Karpas-422 (cell line): ENCODE measurements around the gene DHH. TPM values are rescaled to one million over a fixed set of nuclear protein-coding genes. Genes with fewer than 3 reads are reported as not detected.
A peak's percentile ranks its signal among the peaks of the same experiment; 100 is the strongest.

ENCODE experiments used
- DNase-seq: peaks from one replicate; pipeline ENCODE4 v3.0.0-alpha.2; 2015
- H2AFZ ChIP-seq: fragments of 200-600 bp; sonication (generic); 2 replicates; pipeline ENCODE4 v1.6.1; 2014; ENCODE audit warnings: antibody characterized with exemption, low read length, mixed read lengths
- H3K27ac ChIP-seq: fragments of 200-600 bp; sonication (generic); 2 replicates; pipeline ENCODE4 v1.5.1; 2014; ENCODE audit warnings: mild to moderate bottlenecking, low read length, moderate library complexity
- H3K27me3 ChIP-seq: fragments of 200-600 bp; sonication (generic); 2 replicates; pipeline ENCODE4 v1.6.1; 2014; ENCODE audit warnings: low read length, mixed read lengths
- H3K36me3 ChIP-seq: fragments of 200-600 bp; sonication (generic); 2 replicates; pipeline ENCODE4 v1.6.1; 2014; ENCODE audit warnings: low read length, mixed read lengths; ENCODE audit not compliant: insufficient read depth
- H3K4me1 ChIP-seq: fragments of 200-600 bp; sonication (generic); 2 replicates; pipeline ENCODE4 v1.6.1; 2014; ENCODE audit warnings: mild to moderate bottlenecking, low read length, mixed read lengths
- H3K4me2 ChIP-seq: fragments of 200-600 bp; sonication (generic); 2 replicates; pipeline ENCODE4 v1.6.1; 2014; ENCODE audit warnings: low read length, low read depth, mild to moderate bottlenecking; ENCODE audit not compliant: poor library complexity, severe bottlenecking
- H3K4me3 ChIP-seq: fragments of 200-600 bp; sonication (generic); 2 replicates; pipeline ENCODE4 v1.5.1; 2014; ENCODE audit warnings: mild to moderate bottlenecking, antibody characterized with exemption, low read length, mixed read lengths
- H3K79me2 ChIP-seq: fragments of 200-600 bp; sonication (generic); 2 replicates; pipeline ENCODE4 v1.6.1; 2014; ENCODE audit warnings: mild to moderate bottlenecking, low read length, mixed read lengths
- H3K9ac ChIP-seq: fragments of 200-600 bp; sonication (generic); 2 replicates; pipeline ENCODE4 v1.6.0; 2014; ENCODE audit warnings: low read length
- H3K9me2 ChIP-seq: fragments of 200-600 bp; sonication (generic), shearing (Covaris generic); replicated peaks from 2 replicates; pipeline ENCODE4 v1.6.0; 2014; ENCODE audit warnings: mild to moderate bottlenecking, low read length, moderate library complexity; ENCODE audit not compliant: insufficient read depth
- H3K9me3 ChIP-seq: fragments of 300-700, 200-600 bp; sonication (generic); 2 replicates; pipeline ENCODE4 v1.6.1; 2014; ENCODE audit warnings: low read length, mixed read lengths
- H4K20me1 ChIP-seq: fragments of 200-600 bp; sonication (generic); 2 replicates; pipeline ENCODE4 v1.6.1; 2014; ENCODE audit warnings: mild to moderate bottlenecking, antibody characterized with exemption, low read length, low read depth; ENCODE audit not compliant: insufficient read depth
- total RNA-seq: library from RNA; depleted of rRNA; stranded (reverse); fragments of >200 nt; shearing (Covaris generic); gene quantifications from 2 replicates; pipeline ENCODE4 v1.2.3, GENCODE V29; 2014; ENCODE audit warnings: low replicate concordance

The DHH gene
- total RNA-seq, 1 experiment from 2014 or later = 0.26 TPM

- Histone ChIP-seq H3K4me3 (no peak overlapping the region), H3K79me2 (peaks cover 13% of the 10 kb centered on the region), H3K4me1 (no peaks in the 10 kb centered on the region), H3K4me2 (no peak overlapping the region), H2AFZ (no peak overlapping the region), H3K27me3 (no peaks in the 10 kb centered on the region), H3K27ac (no peak overlapping the region), H3K9me3 (no peaks in the 10 kb centered on the region), H3K9me2 (no peaks in the 10 kb centered on the region), H4K20me1 (peaks cover 7% of the 10 kb centered on the region; the same call in 1 of the 2 replicates), H3K36me3 (peaks cover 42% of the 10 kb centered on the region; the same call in 1 of the 2 replicates), H3K9ac (no peak overlapping the region)
- DNase-seq = no peak
Measured at GRCh38 chr12:49048953-49049352, 45.6 kb downstream of the DHH start.

GRCh38 chr12:49046129-49046895 lies 48.3 kb downstream of the DHH start:
- H3K36me3 ChIP-seq = peaks cover 56% of the 10 kb centered on the region
- no peak overlapping the region for H3K9ac ChIP-seq
- no peak overlapping the region for H3K27ac ChIP-seq
- H3K4me2 ChIP-seq = no peak overlapping the region
- no peaks in the 10 kb centered on the region for H3K9me3 ChIP-seq
- DNase-seq = no peak
- H3K4me3 ChIP-seq = no peak overlapping the region
- no peaks in the 10 kb centered on the region for H4K20me1 ChIP-seq
- no peaks in the 10 kb centered on the region for H3K4me1 ChIP-seq
- H3K9me2 ChIP-seq = no peaks in the 10 kb centered on the region
- no peaks in the 10 kb centered on the region for H3K79me2 ChIP-seq
- H2AFZ ChIP-seq = no peak overlapping the region
- H3K27me3 ChIP-seq = no peaks in the 10 kb centered on the region

DNA sequence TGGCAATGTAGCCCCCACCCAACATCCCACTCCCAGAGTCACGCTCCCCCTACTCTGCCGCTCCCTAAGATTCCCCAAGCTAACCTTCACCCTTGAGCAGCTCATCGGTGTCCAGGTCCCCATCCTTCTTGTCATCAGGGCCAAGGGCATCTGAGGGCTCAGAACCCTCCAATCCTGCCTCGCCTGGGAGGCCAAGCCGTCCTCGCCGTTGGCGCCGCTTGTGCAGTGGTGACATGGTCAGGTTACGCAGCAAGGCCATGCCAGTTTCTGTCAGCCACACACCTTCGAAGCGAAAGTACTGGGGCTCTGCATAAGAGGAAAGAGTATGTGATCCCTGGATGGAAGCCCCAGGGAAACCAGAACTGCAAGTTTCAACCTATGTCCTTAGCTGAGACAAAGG lies 49.9 kb downstream of the DHH start:
- H3K27me3 ChIP-seq = no peaks in the 10 kb centered on the region
- H3K9ac ChIP-seq = no peak overlapping the region
- H3K9me2 ChIP-seq = no peaks in the 10 kb centered on the region
- no peak overlapping the region for H2AFZ ChIP-seq
- peaks cover 49% of the 10 kb centered on the region for H3K36me3 ChIP-seq
- H3K4me2 ChIP-seq = no peak overlapping the region
- H4K20me1 ChIP-seq = no peaks in the 10 kb centered on the region
- no peaks in the 10 kb centered on the region for H3K79me2 ChIP-seq
- no peak for DNase-seq
- H3K9me3 ChIP-seq = no peaks in the 10 kb centered on the region
- no peaks in the 10 kb centered on the region for H3K4me1 ChIP-seq
- no peak overlapping the region for H3K27ac ChIP-seq
- H3K4me3 ChIP-seq = no peak overlapping the region

DNA sequence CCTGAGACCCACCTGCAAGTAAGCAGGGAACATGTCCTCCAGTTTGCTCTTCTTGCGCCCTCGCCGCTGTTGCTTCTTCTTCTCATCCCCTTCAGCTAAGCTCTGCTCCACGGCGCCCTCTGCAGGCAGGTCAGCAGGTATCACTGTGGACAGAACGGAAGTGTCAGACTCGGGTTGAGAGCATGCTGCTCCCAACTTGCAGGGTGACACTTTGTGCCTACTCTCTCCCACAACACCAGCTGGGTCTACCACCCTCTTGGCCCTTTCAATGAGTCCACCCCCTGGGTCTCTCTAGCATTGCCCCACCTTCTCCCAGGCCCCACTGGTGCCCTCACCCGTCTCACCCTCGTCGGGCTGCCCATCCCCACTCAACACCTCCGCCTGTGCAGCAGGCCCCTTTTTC lies 50.7 kb downstream of the DHH start:
- H3K36me3 ChIP-seq = peaks cover 51% of the 10 kb centered on the region
- no peaks in the 10 kb centered on the region for H3K4me1 ChIP-seq
- H3K9me2 ChIP-seq = no peaks in the 10 kb centered on the region
- no peak overlapping the region for H3K9ac ChIP-seq
- H3K79me2 ChIP-seq = no peaks in the 10 kb centered on the region; the same call in 1 of the 2 replicates
- H3K27me3 ChIP-seq = no peaks in the 10 kb centered on the region
- no peaks in the 10 kb centered on the region for H3K9me3 ChIP-seq
- H4K20me1 ChIP-seq = no peaks in the 10 kb centered on the region
- H3K4me3 ChIP-seq = no peak overlapping the region
- H2AFZ ChIP-seq = no peak overlapping the region
- no peak overlapping the region for H3K4me2 ChIP-seq
- DNase-seq = peak; percentile 89
- no peak overlapping the region for H3K27ac ChIP-seq

DNA sequence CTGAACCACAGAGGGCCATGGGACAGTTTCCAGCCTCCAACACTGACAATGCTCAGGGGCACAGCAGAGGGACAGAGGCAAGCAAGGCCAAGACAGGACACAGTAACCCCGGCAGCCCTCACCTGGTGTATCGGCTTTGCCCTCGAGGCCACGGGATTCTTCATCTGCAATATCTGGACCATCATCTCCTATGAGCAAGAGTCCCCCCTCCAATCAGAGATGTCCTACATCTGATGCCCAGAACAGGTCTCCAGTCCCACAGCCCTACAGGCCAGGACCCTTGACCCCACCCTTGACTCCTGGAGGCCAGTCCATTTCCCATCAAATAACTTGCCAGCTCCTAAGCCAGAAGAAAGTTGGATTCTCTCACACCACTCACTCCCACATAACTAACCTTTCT lies 51.4 kb downstream of the DHH start:
- no peaks in the 10 kb centered on the region for H3K27me3 ChIP-seq

GRCh38 chr12:49041881-49042484 lies 52.6 kb downstream of the DHH start:
- Histone ChIP-seq H4K20me1 (no peaks in the 10 kb centered on the region; the same call in 1 of the 2 replicates), H3K9ac (no peak overlapping the region), H3K27ac (no peak overlapping the region)

More for the DNA sequence above, 51.4 kb downstream of the DHH start:
- Histone ChIP-seq H3K4me1 (no peaks in the 10 kb centered on the region), H3K79me2 (no peaks in the 10 kb centered on the region; the same call in 1 of the 2 replicates), H3K9me2 (no peaks in the 10 kb centered on the region), H3K4me2 (no peak overlapping the region), H3K9me3 (no peaks in the 10 kb centered on the region), H3K36me3 (peaks cover 51% of the 10 kb centered on the region), H3K4me3 (no peak overlapping the region), H4K20me1 (no peaks in the 10 kb centered on the region), H3K9ac (no peak overlapping the region), H2AFZ (no peak overlapping the region), H3K27ac (no peak overlapping the region)
- DNase-seq = no peak

GRCh38 chr12:49041036-49041880 lies 53.3 kb downstream of the DHH start:
- H3K9ac ChIP-seq = no peak overlapping the region
- H4K20me1 ChIP-seq = no peaks in the 10 kb centered on the region; the same call in 1 of the 2 replicates
- H3K9me2 ChIP-seq = no peaks in the 10 kb centered on the region
- no peaks in the 10 kb centered on the region for H3K4me1 ChIP-seq
- H3K4me2 ChIP-seq = no peak overlapping the region
- H3K79me2 ChIP-seq = no peaks in the 10 kb centered on the region; the same call in 1 of the 2 replicates
- H3K27me3 ChIP-seq = no peaks in the 10 kb centered on the region
- no peak for DNase-seq
- no peaks in the 10 kb centered on the region for H3K9me3 ChIP-seq
- H3K36me3 ChIP-seq = peaks cover 63% of the 10 kb centered on the region
- H3K27ac ChIP-seq = no peak overlapping the region
- H2AFZ ChIP-seq = no peak overlapping the region
- H3K4me3 ChIP-seq = no peak overlapping the region

More at GRCh38 chr12:49041881-49042484, 52.6 kb downstream of the DHH start:
- Histone ChIP-seq H3K4me2 (no peak overlapping the region), H2AFZ (no peak overlapping the region), H3K79me2 (no peaks in the 10 kb centered on the region; the same call in 1 of the 2 replicates), H3K4me1 (no peaks in the 10 kb centered on the region), H3K36me3 (peaks cover 58% of the 10 kb centered on the region), H3K9me2 (no peaks in the 10 kb centered on the region), H3K4me3 (no peak overlapping the region), H3K9me3 (no peaks in the 10 kb centered on the region), H3K27me3 (no peaks in the 10 kb centered on the region)
- DNase-seq = no peak
